PFSK-1 (cell line): ENCODE data around the gene NRDE2.

Experiments used
- POLR2AphosphoS5 ChIP-seq: IDR thresholded peaks from 2 replicates; pipeline ENCODE4 v1.6.1; 2012; ENCODE audit warnings: low read depth, mild to moderate bottlenecking, control low read depth, low read length, moderate library complexity
- REST ChIP-seq, 2 experiments: IDR thresholded peaks; 2 replicates each; pipeline versions ENCODE4 v1.6.1 to v1.8.0; 2011 to 2012; ENCODE audit warnings: low read depth in 2 of 2, low read length in 2 of 2, control low read depth in 1 of 2, inconsistent platforms in 1 of 2, mild to moderate bottlenecking in 1 of 2, moderate library complexity in 1 of 2; ENCODE audit not compliant: insufficient read depth in 1 of 2
- SIN3A ChIP-seq: IDR thresholded peaks from 2 replicates; pipeline ENCODE4 v1.6.1; 2012; ENCODE audit warnings: mild to moderate bottlenecking, low read length, moderate library complexity, borderline replicate concordance; ENCODE audit not compliant: insufficient read depth
- TAF1 ChIP-seq: IDR thresholded peaks from 2 replicates; pipeline ENCODE4 v1.6.1; 2012; ENCODE audit warnings: low read length, control low read depth, borderline replicate concordance; ENCODE audit not compliant: insufficient read depth

- TF ChIP-seq POLR2AphosphoS5 (no peak), SIN3A (no peak), REST (IDR thresholded peaks at IDR 0.05; ENCODE audit: insufficient read depth in 1 of 2, low read depth in 2 of 2, low read length in 2 of 2) (no peak), TAF1 (no peak)
These were observed 65.1 kb downstream of the NRDE2 start for GRCh38 chr14:90266441-90267154.
